HepG2 (cell line): ENCODE measurements around the gene ZCCHC4. TPM values are rescaled to one million over a fixed set of nuclear protein-coding genes. Genes with fewer than 3 reads are reported as not detected.
A peak's percentile ranks its signal among the peaks of the same experiment; 100 is the strongest.

Experiments
- AHR ChIP-seq: IDR thresholded peaks from 2 replicates; pipeline ENCODE4 v1.6.1; 2018; ENCODE audit warnings: missing genetic modification reagents, missing compliant biosample characterization
- EP300 ChIP-seq, 3 experiments: sonication (generic) in 1 of 3; formaldehyde crosslinking in 1 of 3; IDR thresholded peaks; 2 replicates each; pipeline versions ENCODE4 v1.5.1 to v1.6.1; 2011 to 2020; ENCODE audit warnings: low read depth in 2 of 3, low read length in 2 of 3, borderline replicate concordance in 1 of 3, improper control_type of control experiment in 1 of 3, mild to moderate bottlenecking in 1 of 3, missing genetic modification reagents in 1 of 3, moderate library complexity in 1 of 3
- FOXA1 ChIP-seq, 2 experiments: fragments of 450-650 bp in 1 of 2; sonication (generic) in 1 of 2; formaldehyde crosslinking in 1 of 2; IDR thresholded peaks; 2 replicates each; pipeline versions ENCODE4 v1.4.0 to v1.6.1; 2016 to 2020; ENCODE audit warnings: missing genetic modification reagents in 1 of 2
- FOXJ3 ChIP-seq: sonication (generic); formaldehyde crosslinking; IDR thresholded peaks from 2 replicates; pipeline ENCODE4 v1.4.0; 2020; ENCODE audit warnings: missing genetic modification reagents, mild to moderate bottlenecking, borderline replicate concordance
- FOXK1 ChIP-seq: sonication (generic); formaldehyde crosslinking; IDR thresholded peaks from 2 replicates; pipeline ENCODE4 v1.4.0; 2020; ENCODE audit warnings: low read depth, missing genetic modification reagents, borderline replicate concordance
- FOXP1 ChIP-seq, 2 experiments: fragments of 450-650 bp in 1 of 2; IDR thresholded peaks; 2 replicates each; pipeline ENCODE4 v1.6.1; 2017 to 2018; ENCODE audit warnings: antibody characterized with exemption in 1 of 2
- GATAD2A ChIP-seq: IDR thresholded peaks from 2 replicates; pipeline ENCODE4 v1.6.1; 2016
- LCORL ChIP-seq, 2 experiments: fragments of 450-650 bp in 1 of 2; sonication (generic) in 1 of 2; formaldehyde crosslinking in 1 of 2; IDR thresholded peaks; 2 replicates each; pipeline versions ENCODE4 v1.5.0 to v1.6.1; 2017 to 2020; ENCODE audit warnings: antibody characterized with exemption in 1 of 2, missing genetic modification reagents in 1 of 2
- MIER3 ChIP-seq: IDR thresholded peaks from 2 replicates; pipeline ENCODE4 v1.6.1; 2016; ENCODE audit warnings: missing compliant biosample characterization, borderline replicate concordance
- MLX ChIP-seq: IDR thresholded peaks from 2 replicates; pipeline ENCODE4 v1.6.1; 2016
- PITX1 ChIP-seq: sonication (generic); formaldehyde crosslinking; IDR thresholded peaks from 2 replicates; pipeline ENCODE4 v1.5.1; 2020; ENCODE audit warnings: mild to moderate bottlenecking, missing genetic modification reagents
- SAP130 ChIP-seq: IDR thresholded peaks from 2 replicates; pipeline ENCODE4 v1.6.1; 2016; ENCODE audit warnings: low read depth
- SOX13 ChIP-seq, 3 experiments: fragments of 450-650 bp in 1 of 3; sonication (generic) in 1 of 3; formaldehyde crosslinking in 1 of 3; IDR thresholded peaks in 2 of 3; conservative IDR thresholded peaks in 1 of 3; 2 replicates each; pipeline versions ENCODE4 v1.5.0 to v1.6.1; 2016 to 2020; ENCODE audit warnings: antibody characterized with exemption in 1 of 3, mild to moderate bottlenecking in 1 of 3, missing compliant biosample characterization in 1 of 3, missing genetic modification reagents in 1 of 3, moderate library complexity in 1 of 3
- SOX6 ChIP-seq, 2 experiments: fragments of 450-650 bp in 1 of 2; sonication (generic) in 1 of 2; formaldehyde crosslinking in 1 of 2; IDR thresholded peaks; 2 replicates each; pipeline versions ENCODE4 v1.4.0 to v1.6.1; 2017 to 2020; ENCODE audit warnings: antibody characterized with exemption in 1 of 2, mild to moderate bottlenecking in 1 of 2, missing genetic modification reagents in 1 of 2
- TBX2 ChIP-seq: sonication (generic); formaldehyde crosslinking; IDR thresholded peaks from 2 replicates; pipeline ENCODE4 v1.5.0; 2020; ENCODE audit warnings: missing genetic modification reagents, mild to moderate bottlenecking, borderline replicate concordance
- ZFP36L2 ChIP-seq: sonication (generic); formaldehyde crosslinking; IDR thresholded peaks from 2 replicates; pipeline ENCODE4 v1.4.0; 2020; ENCODE audit warnings: missing genetic modification reagents
- ZHX2 ChIP-seq, 2 experiments: sonication (generic) in 1 of 2; formaldehyde crosslinking in 1 of 2; IDR thresholded peaks; 2 replicates each; pipeline versions ENCODE4 v1.6.1 to v1.9.0; 2014 to 2022; ENCODE audit warnings: antibody characterized with exemption in 1 of 2, borderline replicate concordance in 1 of 2, inconsistent platforms in 1 of 2, low read depth in 1 of 2, missing genetic modification reagents in 1 of 2
- ZNF12 ChIP-seq: sonication (generic); formaldehyde crosslinking; IDR thresholded peaks from 2 replicates; pipeline ENCODE4 v1.5.0; 2020; ENCODE audit warnings: missing genetic modification reagents
- ZNF205 ChIP-seq: IDR thresholded peaks from 2 replicates; pipeline ENCODE4 v1.6.1; 2018; ENCODE audit warnings: missing biosample characterization, missing genetic modification reagents
- ZNF484 ChIP-seq: sonication (generic); formaldehyde crosslinking; IDR thresholded peaks from 2 replicates; pipeline ENCODE4 v1.5.1; 2020; ENCODE audit warnings: mild to moderate bottlenecking, low read depth, missing genetic modification reagents, borderline replicate concordance
- ZNF605 ChIP-seq: sonication (generic); formaldehyde crosslinking; IDR thresholded peaks from 2 replicates; pipeline ENCODE4 v1.8.0; 2022; ENCODE audit warnings: mild to moderate bottlenecking, missing genetic modification reagents
- polyA plus RNA-seq, 8 experiments: library from polyadenylated mRNA; depleted of rRNA in 3 of 8; stranded (reverse) in 7 of 8; unstranded in 1 of 8; fragments of >200 nt; fragmentation: Illumina TruSeq in 4 of 8; extraction: Trizol in 4 of 8; gene quantifications; 2 replicates each; pipeline versions ENCODE4 v1.2.1 to v1.2.3, GENCODE V29; 2011 to 2016; ENCODE audit warnings: low read depth in 4 of 8, missing spikeins in 1 of 8, mixed read lengths in 1 of 8; ENCODE audit not compliant: insufficient read depth in 1 of 8
- total RNA-seq, 5 experiments: library from RNA; depleted of rRNA; stranded (reverse); fragments of >200 nt; fragmentation: Illumina TruSeq; extraction: Trizol; gene quantifications; 2 replicates each; pipeline ENCODE4 v1.2.3, GENCODE V29; 2016; ENCODE audit warnings: low read depth in 1 of 5

ZCCHC4 gene
- total and polyA plus RNA-seq, 2 of the 13 experiments (the other 11 are each of a cell fraction or from before 2014, with no cell fraction given): 13.2 to 15.0 TPM

GRCh38 chr4:25368315-25368714 is 55.7 kb downstream of the ZCCHC4 start (continued):
- TF ChIP-seq ZHX2 (IDR thresholded peaks at IDR 0.05; ENCODE audit: low read depth) (no peak), ZHX2 (CRISPR knock-in tag; IDR thresholded peaks at IDR 0.05; ENCODE audit: borderline replicate concordance) (no peak), ZNF12 (CRISPR knock-in tag) (0 out of 2 replicates have a peak, but pooled peaks have one; percentile 39), EP300 (IDR thresholded peaks at IDR 0.05; ENCODE audit: low read depth in 2 of 2, low read length in 2 of 2) (0 out of 4 replicates have a peak, but pooled peaks of 1 of the 2 experiments have one; percentile 26), EP300 (CRISPR knock-in tag; IDR thresholded peaks at IDR 0.05; ENCODE audit: borderline replicate concordance) (no peak), LCORL (IDR thresholded peaks at IDR 0.05) (no peak), LCORL (CRISPR knock-in tag; IDR thresholded peaks at IDR 0.05) (no peak), SOX13 (IDR thresholded peaks at IDR 0.05) (no peak), SOX13 (CRISPR knock-in tag; conservative IDR thresholded peaks at IDR 0.05 in 1 of 2, IDR thresholded peaks at IDR 0.05 in 1 of 2) (peak in 1 of 2 experiments; percentile 76; a peak in 2 of 4 replicates), ZFP36L2 (CRISPR knock-in tag) (no peak), FOXJ3 (peak; percentile 28; the same call in 1 of the 2 replicates), FOXA1 (IDR thresholded peaks at IDR 0.05) (no peak), FOXA1 (CRISPR knock-in tag; IDR thresholded peaks at IDR 0.05) (peak; percentile 55; the same call in 1 of the 2 replicates), PITX1 (CRISPR knock-in tag) (peak; percentile 16; the same call in 1 of the 2 replicates), TBX2 (CRISPR knock-in tag) (peak; percentile 59; the same call in 1 of the 2 replicates), MLX (no peak), FOXP1 (IDR thresholded peaks at IDR 0.05) (no peak), FOXP1 (CRISPR knock-in tag; IDR thresholded peaks at IDR 0.05) (peak; percentile 12; the same call in 1 of the 2 replicates), ZNF605 (CRISPR knock-in tag) (no peak), AHR (CRISPR knock-in tag) (no peak), FOXK1 (CRISPR knock-in tag) (no peak), MIER3 (CRISPR knock-in tag) (no peak), GATAD2A (CRISPR knock-in tag) (peak; percentile 21; the same call in 1 of the 2 replicates), ZNF484 (CRISPR knock-in tag) (no peak), ZNF205 (CRISPR knock-in tag) (no peak), SOX6 (IDR thresholded peaks at IDR 0.05) (no peak), SOX6 (CRISPR knock-in tag; IDR thresholded peaks at IDR 0.05) (peak; percentile 63; the same call in 1 of the 2 replicates), SAP130 (CRISPR knock-in tag) (peak; percentile 30; the same call in 1 of the 2 replicates)
